HG02798 (cell line): Measurements from ENCODE around the gene GAK.

ENCODE experiments used
- ATAC-seq: cut with Tn5 transposase; IDR thresholded peaks from one replicate; pipeline ENCODE4 v1.9.1; 2021; ENCODE audit warnings: mild to moderate bottlenecking; ENCODE audit not compliant: unreplicated experiment, poor library complexity

Gene GAK

DNA sequence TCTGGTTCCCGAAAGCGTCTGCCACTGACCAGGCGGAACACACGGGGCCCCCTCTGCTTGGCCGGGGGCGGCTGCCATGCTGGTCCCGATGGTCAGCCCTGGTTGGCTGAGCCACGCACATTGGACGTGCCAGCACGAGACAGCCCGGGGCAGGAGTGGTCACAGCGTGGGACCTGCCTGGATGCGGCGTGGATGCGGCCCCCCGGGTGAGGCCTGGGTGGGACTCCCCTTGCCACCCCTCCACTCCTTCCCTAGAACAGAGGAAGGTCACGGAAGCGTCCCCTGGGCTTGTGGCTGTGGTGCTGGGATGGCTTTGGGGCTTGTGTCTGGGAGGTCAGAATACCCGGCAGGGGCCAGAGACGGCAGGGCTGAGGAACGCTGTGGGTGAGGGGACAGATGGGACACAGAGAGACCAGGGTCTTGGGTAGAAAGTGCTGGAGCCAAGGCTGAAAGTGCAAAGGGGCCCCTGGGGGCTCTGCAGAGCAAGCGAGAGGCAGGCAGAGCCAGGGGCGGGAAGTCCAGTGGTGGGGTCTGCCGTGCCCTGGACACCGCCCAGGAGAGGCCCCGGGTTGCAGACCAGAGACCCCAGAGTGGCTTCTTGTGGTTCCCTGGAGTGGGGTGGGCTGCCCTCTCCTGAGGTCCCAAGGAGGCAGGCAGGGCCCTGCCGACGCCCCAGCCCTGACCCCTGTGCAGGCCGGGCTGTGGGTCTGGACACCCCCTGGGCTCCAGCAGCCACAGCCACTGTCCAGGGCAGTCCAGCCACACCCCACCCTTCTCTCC lies 97.6 kb downstream of the GAK start:
- ATAC-seq = no peak

DNA sequence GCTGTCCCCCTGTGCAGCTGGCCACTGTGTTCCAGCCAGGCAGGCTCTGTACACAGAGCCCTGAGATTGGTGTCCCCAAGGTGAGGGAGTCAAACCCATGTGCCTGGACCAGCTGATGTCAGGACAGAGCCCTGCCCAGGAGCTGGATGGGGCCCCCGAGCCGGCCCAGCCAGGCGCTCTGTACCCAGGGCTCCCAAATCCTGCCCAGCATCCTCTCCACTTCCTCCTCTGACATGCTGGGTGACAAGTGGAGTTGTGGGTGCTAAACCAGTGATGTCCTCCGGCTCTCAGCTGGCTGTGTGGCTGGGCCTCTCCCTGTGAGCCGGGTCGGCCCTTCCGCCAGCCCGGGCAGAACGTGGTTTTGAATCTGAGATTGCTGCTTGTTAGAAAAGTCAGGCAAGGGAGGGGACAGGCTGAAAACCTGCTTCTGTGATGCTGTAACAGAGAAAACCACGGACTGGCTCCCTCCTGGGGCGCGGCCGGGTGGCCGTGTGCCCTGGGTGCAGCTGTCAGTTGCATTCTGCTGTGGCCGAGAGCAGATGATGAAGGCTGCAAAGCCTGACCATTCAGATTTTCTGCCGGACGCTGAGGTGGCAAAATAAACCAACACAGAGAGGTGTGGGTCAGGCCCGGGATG lies 98.3 kb downstream of the GAK start:
- no peak for ATAC-seq

DNA sequence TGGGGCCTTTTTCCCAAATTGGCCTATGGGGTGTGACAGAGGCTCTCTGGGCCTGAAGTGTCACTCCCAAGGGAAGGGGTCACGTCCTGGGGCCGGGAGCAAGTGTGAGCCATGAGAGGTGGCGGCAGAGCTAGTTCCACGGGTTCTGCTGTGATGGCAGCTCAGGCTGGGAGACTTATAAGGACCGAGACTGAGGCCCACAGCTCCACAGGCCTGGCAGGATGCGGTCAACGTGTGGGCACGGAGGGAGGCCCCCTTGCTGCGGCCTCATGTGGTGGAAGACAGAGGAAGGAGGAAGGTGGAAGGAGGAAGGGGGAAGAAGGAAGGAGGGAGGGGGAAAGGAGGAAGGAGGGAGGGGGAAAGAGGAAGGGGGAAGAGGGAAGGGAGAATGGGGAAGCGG lies 99.0 kb downstream of the GAK start:
- no peak for ATAC-seq

DNA sequence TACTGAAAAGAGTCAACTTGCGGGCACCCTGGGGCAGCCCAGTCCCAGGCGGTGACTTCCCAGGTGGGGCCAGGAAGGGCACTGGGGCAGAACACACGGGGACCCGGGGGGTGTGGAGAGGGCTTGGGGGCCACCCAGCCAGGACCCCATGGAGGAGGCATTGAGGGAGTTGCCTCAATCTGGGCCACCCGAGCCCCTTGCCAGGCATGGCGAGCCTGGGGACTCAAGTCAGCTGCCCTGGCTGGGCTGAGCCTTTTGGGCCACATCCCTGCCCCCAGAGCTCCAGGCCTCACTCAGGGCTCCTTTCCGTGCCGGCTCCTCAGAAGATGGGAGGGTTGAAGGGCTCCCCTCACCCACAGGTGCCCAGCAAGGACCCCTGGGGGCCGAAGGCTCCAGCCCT lies 99.6 kb downstream of the GAK start:
- ATAC-seq = no peak

DNA sequence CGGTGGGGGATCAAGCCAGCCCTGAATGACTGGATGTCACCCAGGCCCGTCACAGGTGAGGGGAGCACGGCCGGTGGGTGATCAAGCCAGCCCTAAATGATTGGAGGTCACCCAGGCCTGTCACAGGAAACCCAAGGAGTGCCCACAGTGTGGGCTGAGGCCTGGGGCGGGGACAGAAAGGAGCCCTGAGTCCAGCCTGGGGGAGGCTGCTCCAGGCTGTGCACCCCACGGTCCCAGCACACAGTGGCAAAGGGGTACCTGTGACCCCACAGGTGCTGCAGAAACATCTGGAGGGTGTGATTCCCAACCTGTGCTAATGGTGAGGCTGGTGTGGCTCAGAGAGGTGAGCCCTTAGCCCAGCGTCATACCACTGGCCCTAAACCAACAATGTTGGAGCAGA lies 100.0 kb downstream of the GAK start:
- no peak for ATAC-seq

DNA sequence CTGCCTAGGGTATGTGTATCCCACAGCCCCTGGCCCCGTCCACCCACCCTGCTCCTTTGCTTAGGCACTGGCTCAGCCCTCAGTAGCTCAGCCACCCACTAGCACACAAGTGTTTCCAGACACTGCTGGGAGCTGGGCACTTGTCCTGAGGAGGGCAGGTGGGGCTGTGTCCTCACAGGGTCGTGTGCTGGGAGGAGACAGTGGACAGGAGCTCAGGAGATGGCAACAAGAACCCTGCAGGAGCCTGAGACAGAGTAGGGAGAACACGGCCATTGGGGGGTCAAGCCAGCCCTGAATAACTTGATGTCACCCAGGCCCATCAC lies 100.7 kb downstream of the GAK start:
- no peak for ATAC-seq

DNA sequence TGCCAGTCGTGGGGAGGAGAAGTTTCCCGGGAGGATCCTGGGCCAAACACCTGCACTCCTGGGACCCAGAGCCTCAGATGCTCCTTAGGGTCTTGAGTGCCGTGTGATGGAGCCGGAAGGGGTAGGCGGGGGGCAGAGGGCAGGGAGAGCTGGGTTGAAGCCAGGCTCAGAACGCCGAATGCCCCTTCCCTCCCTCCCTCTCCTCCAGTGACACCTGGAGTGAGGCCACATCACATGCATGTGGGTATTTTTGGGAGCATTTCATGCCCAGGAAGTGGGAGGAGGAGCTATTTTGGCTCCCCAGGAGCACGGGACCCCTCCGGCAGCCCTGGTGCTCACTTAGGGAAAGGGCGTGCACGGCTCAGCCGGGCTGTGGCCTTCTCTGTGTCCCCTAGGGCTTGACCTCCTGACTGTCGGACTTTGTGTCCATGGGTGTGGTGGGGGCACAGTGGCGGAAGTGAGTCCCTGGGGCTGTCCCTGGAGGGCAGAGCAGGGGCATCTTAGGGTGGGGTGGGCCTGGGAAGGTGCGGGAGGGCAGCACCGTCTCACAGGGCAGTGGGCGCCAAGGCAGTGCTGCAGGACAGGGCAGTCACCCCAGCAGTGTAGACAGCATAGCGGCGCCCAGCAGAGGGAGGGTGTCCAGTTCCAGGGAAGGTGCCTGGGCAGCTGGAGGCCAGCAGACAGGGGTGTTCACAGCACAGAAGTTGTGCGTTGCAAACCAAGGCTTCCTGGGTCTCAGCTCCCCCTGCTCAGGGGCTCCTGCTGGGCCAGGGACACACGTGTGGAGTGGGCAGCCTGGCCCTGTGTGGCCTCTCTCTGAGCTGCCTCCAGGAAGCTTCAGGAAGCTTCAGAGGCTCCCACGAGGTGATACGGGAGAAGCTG lies 101.3 kb downstream of the GAK start:
- ATAC-seq = no peak

DNA sequence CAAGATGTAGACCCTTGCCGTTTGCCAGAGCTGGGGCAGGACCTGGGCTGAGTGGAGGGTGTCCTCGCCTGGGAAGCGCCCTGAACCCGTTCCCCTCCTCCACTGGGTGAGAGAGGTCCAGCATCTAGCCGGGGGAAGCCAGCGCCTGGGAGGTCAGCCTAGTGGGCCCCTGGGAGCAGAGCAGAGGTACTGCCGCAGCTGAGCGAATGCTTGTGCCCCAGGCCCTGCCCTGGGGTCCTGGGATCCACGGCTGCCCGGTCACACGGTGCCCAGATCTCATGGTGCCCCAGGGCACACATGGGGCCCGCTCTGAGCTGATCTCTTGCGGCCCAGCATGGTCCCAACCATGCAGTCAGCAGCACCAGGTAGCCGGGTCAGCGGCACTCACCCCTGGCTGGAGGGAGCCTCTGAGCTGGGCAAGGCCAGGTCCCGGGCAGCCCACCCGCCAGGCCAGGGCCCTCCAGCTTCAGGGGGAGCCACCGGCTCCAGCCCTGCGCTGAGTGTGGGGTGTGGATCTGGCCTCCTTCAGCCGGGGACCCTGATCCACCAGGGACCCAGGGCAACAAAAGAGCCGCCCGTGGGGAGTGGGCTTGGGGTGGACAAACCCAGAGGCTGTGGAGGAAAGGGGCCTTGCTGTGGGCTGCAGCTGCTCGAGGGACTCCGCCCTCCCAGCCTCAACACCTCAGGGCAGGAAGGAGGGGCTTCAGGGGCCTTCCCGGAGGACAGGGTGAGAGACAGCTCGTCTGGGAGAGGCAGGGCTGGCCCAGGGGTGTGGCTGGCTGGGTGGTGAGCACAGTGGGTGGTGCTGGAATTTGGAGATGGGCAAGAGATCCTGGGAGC lies 102.1 kb downstream of the GAK start:
- ATAC-seq = no peak

DNA sequence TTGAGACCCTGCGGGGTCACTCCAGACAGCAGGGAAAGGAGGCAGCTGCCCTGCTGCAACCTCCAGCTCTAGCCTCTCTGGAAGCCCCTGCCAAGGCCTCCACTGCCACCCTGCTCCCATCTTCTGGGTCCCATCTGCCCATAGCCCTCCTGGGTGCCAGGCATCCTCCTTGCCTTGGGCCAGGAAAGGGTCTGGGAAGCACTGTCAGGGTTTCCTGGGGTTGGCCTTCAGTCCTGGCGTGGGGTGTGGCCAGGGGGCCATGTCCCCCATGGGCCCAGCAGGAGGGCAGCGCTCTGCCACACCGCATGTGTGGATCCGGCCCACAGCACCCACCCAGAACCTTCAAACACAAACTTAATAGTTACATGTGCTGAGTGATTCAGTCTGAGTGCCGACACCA lies 102.8 kb downstream of the GAK start:
- no peak for ATAC-seq

DNA sequence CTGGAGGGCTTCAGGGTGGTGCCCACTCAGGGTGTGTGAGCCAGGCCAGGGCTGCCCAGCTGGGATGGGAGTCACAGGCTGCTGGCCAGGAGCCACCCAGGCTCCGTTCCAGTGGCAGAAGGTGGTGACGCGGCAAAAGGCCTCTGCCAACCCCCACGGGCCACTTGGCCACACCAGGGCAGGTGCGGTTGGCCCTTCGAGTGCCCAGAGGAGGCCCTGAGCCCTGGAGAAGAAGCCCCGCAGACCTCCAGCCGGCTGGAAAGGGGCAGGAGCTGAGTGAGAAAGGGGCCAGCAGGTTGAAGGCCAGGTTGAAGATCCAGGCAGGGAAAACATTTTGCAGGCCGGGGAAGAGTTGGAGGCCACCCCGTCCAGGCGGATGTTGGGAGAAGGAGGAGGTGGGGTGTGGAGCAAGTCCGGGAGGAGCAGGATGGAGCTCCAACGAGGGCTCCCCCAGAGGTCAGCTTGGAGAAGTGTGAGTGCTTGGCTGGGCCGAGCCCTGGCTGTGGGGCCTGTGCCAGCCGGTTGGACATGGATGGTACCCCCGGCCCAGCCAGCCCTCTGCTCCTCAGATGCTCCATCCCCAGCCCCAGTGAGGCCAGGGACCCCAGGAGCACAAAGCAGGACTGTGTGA lies 103.4 kb downstream of the GAK start:
- ATAC-seq = no peak

DNA sequence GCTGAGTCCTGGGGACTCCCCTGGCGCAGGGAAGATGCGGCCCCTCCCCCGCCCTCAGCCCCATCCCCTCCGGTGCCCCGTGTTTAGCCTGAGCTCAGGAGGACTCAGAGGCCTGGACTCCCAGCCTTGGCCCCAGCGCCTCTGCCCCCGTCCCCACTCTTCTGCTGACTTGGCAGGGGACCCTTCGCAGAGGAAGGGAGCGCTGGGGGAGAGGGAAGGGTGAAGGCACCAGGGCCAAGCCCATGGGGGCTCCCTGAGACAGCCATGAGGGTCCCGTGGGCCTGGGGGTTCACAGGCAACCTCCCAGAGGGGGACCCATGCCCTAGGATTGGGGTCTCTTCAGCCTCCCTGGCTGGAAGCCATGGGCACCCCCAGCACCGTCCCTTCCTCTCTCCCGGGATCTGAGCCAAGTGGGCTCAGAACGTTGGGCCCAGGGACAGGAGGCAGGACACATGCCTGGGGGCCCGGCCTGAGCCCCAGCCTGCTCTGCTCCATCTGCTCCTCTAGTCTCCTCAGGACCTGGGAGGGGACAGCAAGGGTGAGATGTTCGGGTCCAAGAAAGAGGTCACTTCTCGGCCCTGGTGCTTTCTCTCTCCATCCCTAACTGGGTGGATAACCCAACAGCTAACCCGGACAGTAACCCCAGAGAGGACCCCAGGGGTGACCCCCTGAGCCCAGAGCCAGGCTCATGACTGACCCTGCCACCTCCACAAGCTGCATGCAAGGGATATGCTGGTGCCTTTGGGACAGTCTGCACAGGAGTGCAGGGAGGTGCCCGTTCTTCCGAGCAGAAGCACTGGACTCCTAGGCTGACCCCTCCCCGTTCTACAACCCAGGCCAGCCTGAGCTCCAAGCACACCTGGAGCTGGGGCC lies 104.7 kb downstream of the GAK start:
- no peak for ATAC-seq

DNA sequence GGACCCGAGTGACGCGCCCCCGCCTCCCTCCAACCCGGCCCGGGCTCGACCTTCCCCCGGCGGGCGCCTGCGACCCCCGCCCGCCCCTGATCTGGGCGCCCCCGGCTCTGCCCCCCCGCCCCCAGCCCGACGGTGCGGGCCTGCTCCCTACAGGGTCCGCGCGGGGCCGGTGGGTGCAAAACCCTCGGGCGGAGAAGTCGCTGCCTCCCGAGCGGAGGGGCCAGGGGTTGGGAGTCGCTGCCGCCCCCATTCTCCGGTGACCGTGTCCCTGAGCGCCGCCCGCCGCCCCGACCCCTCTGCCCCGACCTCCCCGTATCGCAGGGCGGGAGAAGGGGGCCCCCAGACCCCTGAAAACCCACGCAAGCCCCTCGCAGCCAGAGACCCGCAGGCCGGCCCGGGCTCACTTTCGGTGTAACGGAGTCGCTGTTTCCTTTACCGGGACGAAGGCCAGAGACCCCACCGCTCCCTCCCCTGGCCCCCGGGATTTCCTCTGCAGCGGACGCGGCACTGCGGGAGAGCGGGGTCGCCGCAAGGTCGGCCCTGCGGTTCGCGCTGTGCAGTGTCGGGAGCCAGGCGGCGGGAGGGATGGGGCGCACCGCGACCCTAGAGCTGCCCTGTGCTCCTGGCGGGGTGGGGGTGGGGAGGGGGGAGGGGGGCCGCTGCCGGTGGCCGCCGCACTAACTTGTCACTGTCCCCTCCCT lies 105.5 kb downstream of the GAK start:
- no peak for ATAC-seq

DNA sequence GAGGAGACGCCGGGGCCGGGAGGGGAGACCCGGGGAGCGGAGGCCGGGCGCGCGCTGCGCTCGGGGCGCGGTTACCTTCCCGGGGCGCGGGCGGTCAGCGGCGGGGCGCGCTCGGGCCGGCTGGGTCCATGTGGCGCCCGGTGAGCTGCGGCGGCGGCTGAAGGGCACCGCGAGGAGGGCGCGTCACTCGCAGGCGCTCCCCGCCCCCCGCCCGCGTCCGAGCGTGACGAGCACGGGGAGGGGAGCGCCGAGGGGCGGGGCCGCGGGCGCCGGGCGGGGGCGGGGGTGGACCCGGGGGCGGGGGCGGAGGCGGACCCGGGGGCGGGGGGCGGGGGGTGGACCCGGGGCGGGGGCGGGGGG lies 106.2 kb downstream of the GAK start, which contains the start of gene CPLX1:
Gene CPLX1 (minus strand): TSS at position 159 of the 360 bp plus-strand sequence. CDS start 1,607 bp downstream, outside the sequence.
- ATAC-seq = no peak

DNA sequence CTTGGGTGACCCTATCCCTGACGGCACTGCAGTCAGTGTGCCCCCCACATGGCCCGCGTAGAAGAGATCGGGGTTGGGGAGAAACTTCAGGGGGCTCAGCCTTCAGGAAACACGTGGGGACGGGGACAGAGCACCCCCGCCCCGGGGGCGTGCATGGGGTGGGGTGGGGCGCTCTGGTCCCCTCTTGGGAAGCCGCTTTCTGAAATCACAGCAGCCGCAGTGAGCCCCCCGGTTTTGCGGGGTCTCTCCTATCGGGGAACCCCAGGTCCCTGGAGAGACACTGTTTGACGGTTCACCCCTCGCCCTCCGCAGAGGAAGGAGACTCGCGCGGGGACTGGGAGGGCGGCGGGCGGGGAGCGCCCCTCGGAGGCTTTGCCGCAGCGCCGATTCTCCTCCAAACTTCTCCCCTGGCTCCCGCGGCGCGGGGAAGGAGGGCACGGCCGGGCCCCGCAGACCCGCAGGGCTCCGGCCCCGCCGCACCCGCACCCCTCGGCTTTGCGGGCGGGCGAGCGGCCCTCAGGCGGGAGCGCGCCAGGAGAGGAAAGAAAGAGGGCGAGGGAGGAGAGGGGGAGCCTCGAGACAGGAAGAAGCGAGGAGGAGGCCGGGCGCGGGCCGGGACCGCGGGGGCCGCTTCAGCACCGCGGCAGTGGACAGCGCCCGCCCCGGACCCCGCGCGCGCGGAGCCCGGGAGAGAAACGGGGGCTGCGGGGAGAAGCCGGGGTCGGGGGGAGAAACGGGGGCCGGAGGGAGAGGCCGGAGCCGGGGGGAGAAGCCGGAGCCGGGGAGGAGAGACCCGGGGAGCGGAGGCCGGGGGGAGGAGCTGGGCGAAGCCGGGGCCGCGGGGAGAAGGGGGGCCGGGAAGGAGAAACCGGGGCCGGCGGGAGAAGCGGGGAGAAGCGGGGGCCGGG lies 106.8 kb downstream of the GAK start:
- ATAC-seq = no peak

DNA sequence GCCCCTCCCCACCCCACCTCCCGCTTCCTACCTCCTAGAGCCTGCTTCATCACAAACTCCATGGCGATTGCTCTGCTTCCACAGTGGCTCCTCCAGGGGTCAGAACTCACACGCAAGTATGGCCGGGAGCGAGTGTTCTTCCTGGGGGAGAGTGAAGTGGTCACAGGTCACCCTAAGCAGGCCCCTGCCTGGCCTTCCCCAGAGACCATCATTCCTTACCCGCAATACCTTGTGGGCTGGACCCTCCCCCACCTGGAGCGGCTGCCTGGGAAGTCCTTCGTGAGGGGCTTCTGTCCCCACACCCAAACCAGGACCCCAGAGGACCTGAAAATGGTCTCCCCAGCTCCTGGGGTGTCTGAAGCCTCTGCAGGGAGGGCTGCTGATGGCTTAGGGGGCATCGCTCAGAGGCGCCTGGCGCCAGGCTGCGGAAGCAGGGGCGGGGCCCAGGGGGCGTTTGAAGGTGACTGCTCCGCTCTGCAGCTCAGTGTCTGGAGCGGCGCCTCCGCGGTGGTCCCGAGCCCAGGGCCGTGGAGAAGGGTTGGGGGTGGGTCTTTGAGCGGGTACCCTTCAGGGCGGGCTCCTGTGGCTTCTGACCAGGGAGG lies 107.6 kb downstream of the GAK start:
- no peak for ATAC-seq

DNA sequence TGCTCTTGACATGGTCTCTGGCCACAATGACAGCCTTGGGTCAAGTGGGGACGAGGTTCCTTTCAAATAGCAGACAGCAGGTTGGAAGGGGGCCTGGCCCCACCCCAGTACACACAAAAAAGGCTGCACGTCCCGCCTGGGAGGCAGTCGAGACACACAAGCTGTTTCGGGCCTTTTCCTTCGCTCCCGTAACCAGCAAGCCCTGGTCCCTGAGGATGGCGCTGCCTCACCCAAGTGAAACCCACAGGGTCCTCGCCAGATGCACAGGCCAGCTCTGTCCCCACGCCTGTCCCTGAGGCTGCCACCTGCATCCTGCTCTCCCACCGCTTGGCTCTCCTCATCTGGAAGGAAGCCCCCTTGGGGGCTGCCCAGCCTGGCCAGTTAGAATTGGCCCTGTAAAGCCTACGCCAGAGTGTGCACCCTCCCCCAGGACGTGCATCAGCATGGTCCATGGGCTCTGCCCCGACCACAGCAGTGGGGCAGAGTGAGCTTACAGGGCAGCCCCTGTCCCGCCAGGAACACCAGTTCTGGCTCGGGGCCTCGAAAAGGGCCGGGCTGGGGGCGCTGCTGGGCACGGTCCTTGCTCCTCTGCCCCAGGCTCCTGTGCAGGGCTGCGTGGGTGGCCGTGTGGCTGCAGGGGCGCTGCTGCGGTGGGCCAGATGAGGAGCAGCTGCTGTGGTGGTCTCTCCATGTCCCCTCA lies 108.2 kb downstream of the GAK start:
- no peak for ATAC-seq
